Right lobe of liver (tissue), 6 donors: ENCODE results near the gene GRID1. TPM values are rescaled to one million over a fixed set of nuclear protein-coding genes. Genes with fewer than 3 reads are reported as not detected.
"Not testable (repeated sequence)": the region's sequence is repeated elsewhere in the genome, so short reads cannot be mapped to it uniquely, and the experiment has no call there.

Source experiments
- ATAC-seq, 4 donors: fragments of 200-7000 bp; cut with Tn5 transposase; one replicate each; pipeline ENCODE4 v1.9.1; 2020; ENCODE audit warnings: mild to moderate bottlenecking in 4 of 4, moderate library complexity in 4 of 4
- DNase-seq, 3 donors: peaks; one replicate each; pipeline ENCODE4 v3.0.0-alpha.2; 2020
- H3K27ac ChIP-seq, 3 donors: fragments of 200-600 bp; one replicate each; pipeline ENCODE4 v1.8.0; 2022
- H3K27me3 ChIP-seq, 2 donors: fragments of 200-600 bp; one replicate each; pipeline ENCODE4 v1.8.0; 2022
- H3K36me3 ChIP-seq, 4 donors: fragments of 200-600 bp; sonication (generic) in 1 of 4; one replicate each; pipeline versions ENCODE4 v1.5.1 to v1.8.0; 2017 to 2022; ENCODE audit warnings: control low read depth in 1 of 4
- H3K4me1 ChIP-seq, 4 donors: fragments of 200-600 bp; sonication (generic) in 1 of 4; one replicate each; pipeline versions ENCODE4 v1.5.1 to v1.8.0; 2017 to 2022; ENCODE audit warnings: control low read depth in 1 of 4
- H3K4me3 ChIP-seq, 3 donors: fragments of 200-600 bp; one replicate each; pipeline ENCODE4 v1.8.0; 2022
- H3K9me3 ChIP-seq, 4 donors: fragments of 200-600 bp; sonication (generic) in 1 of 4; one replicate each; pipeline versions ENCODE4 v1.5.1 to v1.8.0; 2017 to 2022; ENCODE audit warnings: control low read depth in 1 of 4
- POLR2A ChIP-seq: fragments of 450-650 bp; IDR thresholded peaks from one replicate; pipeline ENCODE4 v1.6.1; 2017; ENCODE audit warnings: antibody characterized with exemption, mild to moderate bottlenecking
- WGBS: methylation state at CpG from one replicate; pipeline ENCODE4 v1.1.6; 2018; ENCODE audit warnings: low coverage, low lambda C conversion rate; ENCODE audit not compliant: insufficient coverage; ENCODE audit errors: missing lambda C conversion rate; 5-methylcytosine and 5-hydroxymethylcytosine counted together
- intact Hi-C, 2 donors: fragments of 100-400 bp; cut with DNase I; formaldehyde crosslinking; loops; one replicate each; pipeline versions ENCODE4 v1.11.2 to v1.14.1; 2022
- total RNA-seq, 6 experiments: library from RNA; depleted of rRNA in 2 of 6; stranded (reverse); fragments of >200 nt in 2 of 6; fragmentation: NEBNext Ultra II Directional in 3 of 6; extraction: Animal tissue kit (Norgen Biotek cat#: 25700) in 3 of 6; gene quantifications; one replicate each; pipeline versions ENCODE4 v1.1.0 to v1.2.4, GENCODE V29; 2016 to 2023
- TF ChIP-seq, protein P1 (sequence below), 4 donors: fragments of 200-600 bp in 3 of 4; fragments of 450-650 bp in 1 of 4; IDR thresholded peaks; one replicate each; pipeline versions ENCODE4 v1.5.1 to v1.8.0; 2016 to 2022; ENCODE audit warnings: antibody characterized with exemption in 4 of 4, mild to moderate bottlenecking in 2 of 4
- donor health status: DM: no; HTN: yes; CAD: no.
- donor health status: DM: no; HTN: no; CAD: no.
- donor health status: DM: no; HTN: no; CAD: no.
- donor health status: DM: no; HTN: yes; CAD: no.
- donor health status: DM: no; HTN: yes; CAD: no.

GRID1 gene
- total RNA-seq, 6 experiments from 2014 or later, result 0.05 to 1.9 (median 0.81) TPM

DNA sequence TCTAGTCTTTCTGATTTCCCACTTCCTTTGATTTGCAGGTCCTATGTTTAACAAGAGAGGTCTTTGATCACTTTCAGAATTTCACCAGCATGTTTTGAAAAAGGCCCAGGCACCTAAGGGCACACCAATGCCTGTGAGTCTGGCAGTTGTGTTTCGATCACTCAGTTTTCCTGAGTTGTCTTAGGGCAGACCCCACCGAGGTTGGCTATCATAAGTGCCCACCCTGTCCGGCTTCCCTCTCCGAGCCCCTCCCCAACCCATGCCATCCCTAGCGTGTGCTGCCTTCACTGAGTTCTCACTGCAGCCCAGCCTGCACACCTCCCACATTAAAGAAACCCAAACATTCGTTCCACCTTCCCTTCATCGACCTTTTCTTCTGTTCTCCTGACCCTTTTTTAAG lies 257.9 kb downstream of the GRID1 start:
- WGBS, result 69% methylated on average over 7 of the region's 7 CpGs
- no peak for DNase-seq
- Histone ChIP-seq H3K36me3 (no peaks in the 10 kb centered on the region), H3K27ac (no peak overlapping the region), H3K9me3 (no peaks in the 10 kb centered on the region), H3K4me3 (no peak overlapping the region), H3K4me1 (no peaks in the 10 kb centered on the region), H3K27me3 (no peaks in the 10 kb centered on the region)
- TF ChIP-seq, protein P1, sequence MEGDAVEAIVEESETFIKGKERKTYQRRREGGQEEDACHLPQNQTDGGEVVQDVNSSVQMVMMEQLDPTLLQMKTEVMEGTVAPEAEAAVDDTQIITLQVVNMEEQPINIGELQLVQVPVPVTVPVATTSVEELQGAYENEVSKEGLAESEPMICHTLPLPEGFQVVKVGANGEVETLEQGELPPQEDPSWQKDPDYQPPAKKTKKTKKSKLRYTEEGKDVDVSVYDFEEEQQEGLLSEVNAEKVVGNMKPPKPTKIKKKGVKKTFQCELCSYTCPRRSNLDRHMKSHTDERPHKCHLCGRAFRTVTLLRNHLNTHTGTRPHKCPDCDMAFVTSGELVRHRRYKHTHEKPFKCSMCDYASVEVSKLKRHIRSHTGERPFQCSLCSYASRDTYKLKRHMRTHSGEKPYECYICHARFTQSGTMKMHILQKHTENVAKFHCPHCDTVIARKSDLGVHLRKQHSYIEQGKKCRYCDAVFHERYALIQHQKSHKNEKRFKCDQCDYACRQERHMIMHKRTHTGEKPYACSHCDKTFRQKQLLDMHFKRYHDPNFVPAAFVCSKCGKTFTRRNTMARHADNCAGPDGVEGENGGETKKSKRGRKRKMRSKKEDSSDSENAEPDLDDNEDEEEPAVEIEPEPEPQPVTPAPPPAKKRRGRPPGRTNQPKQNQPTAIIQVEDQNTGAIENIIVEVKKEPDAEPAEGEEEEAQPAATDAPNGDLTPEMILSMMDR (IDR thresholded peaks at IDR 0.05), result no peak
- TF ChIP-seq POLR2A, result no peak
- no peak for ATAC-seq
- intact Hi-C loops, result loop anchor here (10.0 kb wide), 1 partner anchor 266 kb away; no protein-coding TSS in a partner anchor

GRCh38 chr10:86107611-86108310 lies 258.8 kb downstream of the GRID1 start:
- intact Hi-C loops, result loop anchor here (10.0 kb wide), 1 partner anchor 267 kb away; no protein-coding TSS in a partner anchor
- H3K36me3 ChIP-seq, H3K27ac ChIP-seq, DNase-seq, H3K4me1 ChIP-seq, H3K9me3 ChIP-seq, H3K27me3 ChIP-seq, H3K4me3 ChIP-seq, ATAC-seq: not testable (repeated sequence)
- WGBS, result 66% methylated on average over 5 of the region's 16 CpGs

DNA sequence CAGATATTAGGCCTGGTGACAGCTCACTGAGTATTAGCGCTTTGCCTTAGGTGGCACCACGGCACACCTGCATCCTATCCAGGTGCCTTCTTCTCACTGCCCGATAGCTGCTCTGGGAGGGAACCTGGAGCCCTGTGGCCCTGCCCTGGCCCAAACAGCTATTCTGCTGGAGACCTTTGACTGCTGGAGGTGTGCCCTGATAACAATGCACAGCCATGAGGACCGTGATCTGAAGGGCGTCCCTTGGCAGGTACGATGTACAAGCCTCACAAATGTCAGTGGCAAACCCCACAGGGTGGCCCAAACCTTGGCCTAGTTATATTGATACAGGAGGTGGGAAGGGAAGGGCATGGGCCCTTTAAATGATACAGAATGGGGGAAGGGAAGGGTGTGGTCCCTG lies 259.5 kb downstream of the GRID1 start:
- 77% methylated on average over 3 of the region's 6 CpGs for WGBS
- H3K27me3 ChIP-seq, result no peaks in the 10 kb centered on the region
- no peaks in the 10 kb centered on the region for H3K36me3 ChIP-seq
- H3K9me3 ChIP-seq, result no peaks in the 10 kb centered on the region
- ATAC-seq (no peak), DNase-seq (no peak)
- H3K27ac ChIP-seq, result no peak overlapping the region
- no peak overlapping the region for H3K4me3 ChIP-seq
- TF ChIP-seq POLR2A, result no peak
- TF ChIP-seq, protein P1 (IDR thresholded peaks at IDR 0.05), result no peak
- H3K4me1 ChIP-seq, result no peaks in the 10 kb centered on the region
- intact Hi-C loops, result loop anchor here (10.0 kb wide), 1 partner anchor 268 kb away; no protein-coding TSS in a partner anchor

DNA sequence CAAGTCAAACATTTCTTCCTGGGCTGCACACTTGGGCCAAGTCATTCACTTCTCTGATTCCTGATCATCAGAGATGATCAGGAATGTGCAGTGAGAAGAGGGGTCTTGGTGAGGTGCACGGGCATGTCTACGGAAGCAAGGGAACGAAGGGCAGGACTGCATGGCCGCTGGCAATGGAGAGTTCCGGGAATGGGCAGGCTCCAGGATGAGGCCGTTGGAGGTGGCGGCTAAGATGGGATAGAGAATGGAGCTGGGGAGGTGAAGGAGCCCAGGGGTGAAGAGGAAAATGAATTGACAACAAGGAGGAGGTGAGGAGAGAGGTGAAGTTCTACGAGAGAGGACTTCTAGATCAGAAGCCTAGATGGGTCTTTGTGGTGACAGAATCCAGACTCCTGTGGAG lies 260.0 kb downstream of the GRID1 start:
- ATAC-seq, result no peak
- Histone ChIP-seq H3K4me1 (no peaks in the 10 kb centered on the region), H3K36me3 (no peaks in the 10 kb centered on the region), H3K27ac (no peak overlapping the region), H3K27me3 (no peaks in the 10 kb centered on the region), H3K9me3 (no peaks in the 10 kb centered on the region), H3K4me3 (no peak overlapping the region)
- DNase-seq, result no peak
- intact Hi-C loops, result loop anchor here (10.0 kb wide), 1 partner anchor 268 kb away; no protein-coding TSS in a partner anchor
- no peak for TF ChIP-seq POLR2A
- TF ChIP-seq, protein P1 (IDR thresholded peaks at IDR 0.05), result no peak
- WGBS, result 83% methylated on average over 8 of the region's 8 CpGs

DNA sequence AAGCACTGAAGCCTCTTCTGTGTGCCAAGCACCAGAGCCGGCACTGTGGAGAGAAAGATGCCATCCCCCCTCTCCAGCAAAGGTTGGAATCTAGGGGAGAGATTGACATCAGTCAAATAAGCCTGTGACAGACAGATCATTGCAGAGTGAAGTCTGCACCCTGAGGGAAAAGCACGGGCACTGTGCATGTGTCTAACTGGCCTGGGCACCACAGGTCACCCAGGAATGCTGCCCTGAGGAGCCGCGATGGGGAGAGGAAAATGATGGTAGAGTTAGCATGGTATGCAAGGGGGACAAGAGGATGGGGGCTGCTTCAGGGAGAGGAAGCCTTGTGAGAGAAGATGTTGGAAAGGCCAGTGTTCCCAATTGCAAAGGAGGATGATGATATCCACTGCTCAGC lies 261.0 kb downstream of the GRID1 start:
- no peaks in the 10 kb centered on the region for H3K4me1 ChIP-seq
- ATAC-seq (no peak), DNase-seq (no peak)
- no peaks in the 10 kb centered on the region for H3K36me3 ChIP-seq
- no peaks in the 10 kb centered on the region for H3K9me3 ChIP-seq
- no peak for TF ChIP-seq POLR2A
- TF ChIP-seq, protein P1 (IDR thresholded peaks at IDR 0.05), result no peak
- intact Hi-C loops, result loop anchor here (10.0 kb wide), 1 partner anchor 269 kb away; no protein-coding TSS in a partner anchor
- 74% methylated on average over 4 of the region's 4 CpGs for WGBS
- no peak overlapping the region for H3K27ac ChIP-seq
- no peaks in the 10 kb centered on the region for H3K27me3 ChIP-seq
- no peak overlapping the region for H3K4me3 ChIP-seq
